Stimulated activated CD4-positive, alpha-beta T cell treated with anti-CD3 and anti-CD28 coated beads, Interleukin-4, amount 100 ng/mL, for 24 hours (primary cell): Measurements from ENCODE around the gene SH2D1B.

ENCODE experiments used
- DNase-seq: peaks from one replicate; pipeline ENCODE4 v3.0.0-alpha.2; 2020

SH2D1B gene

DNA sequence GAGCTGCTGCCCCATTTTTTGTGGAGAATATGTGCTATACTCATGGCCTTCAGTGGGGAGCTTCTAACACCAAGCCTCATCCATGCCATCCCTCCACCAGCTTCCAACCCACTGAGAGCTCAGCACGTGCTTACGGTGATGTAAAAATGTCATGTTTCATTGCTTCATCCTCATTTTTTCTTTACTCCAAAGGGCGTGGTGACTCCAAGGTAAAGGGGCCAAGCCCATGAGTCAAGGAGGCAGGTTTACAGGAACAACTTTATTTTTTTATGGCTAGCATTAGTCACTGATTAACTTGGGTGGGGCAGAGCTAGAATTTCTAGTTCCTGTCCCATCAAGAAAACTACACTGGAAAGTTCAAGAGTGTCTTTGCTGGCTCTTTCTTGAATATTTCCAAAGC, 30.6 kb downstream of the SH2D1B start, which contains the start of gene C1orf226:
Gene C1orf226, plus strand, starts transcription at position 346 of the 400 bp plus-strand sequence. CDS start 174 bp downstream, outside the sequence.
- DNase-seq, result no peak

GRCh38 chr1:162380061-162380846, 31.7 kb downstream of the SH2D1B start:
- DNase-seq, result no peak

GRCh38 chr1:162376691-162377090, 35.2 kb downstream of the SH2D1B start, which contains the start of gene SPATA46:
Gene SPATA46, minus strand, starts transcription at chr1:162376854. Its CDS starts 64 bp downstream, at chr1:162376790.
- DNase-seq, result no peak

GRCh38 chr1:162375463-162375862, 36.5 kb downstream of the SH2D1B start:
- no peak for DNase-seq

DNA sequence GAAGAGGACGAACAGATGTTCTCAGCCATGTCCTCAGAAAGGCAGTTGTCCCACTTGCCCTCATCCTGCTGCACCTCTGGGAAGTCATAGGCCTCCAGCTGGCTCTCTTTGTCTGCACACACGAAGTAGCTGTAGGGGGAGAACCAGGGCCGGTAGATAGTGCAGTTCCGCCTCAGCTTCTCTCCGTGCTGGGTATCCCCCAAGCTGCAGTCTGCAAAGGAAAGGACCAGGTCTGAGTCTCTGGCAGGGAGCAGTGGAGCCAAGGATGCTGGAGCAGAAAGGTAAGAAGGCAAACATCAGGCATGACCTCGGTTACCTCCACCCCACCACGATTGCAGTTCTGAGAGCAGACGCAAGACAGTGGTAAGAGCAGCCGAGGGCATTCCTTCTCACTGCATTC, 37.5 kb downstream of the SH2D1B start:
- DNase-seq, result no peak

DNA sequence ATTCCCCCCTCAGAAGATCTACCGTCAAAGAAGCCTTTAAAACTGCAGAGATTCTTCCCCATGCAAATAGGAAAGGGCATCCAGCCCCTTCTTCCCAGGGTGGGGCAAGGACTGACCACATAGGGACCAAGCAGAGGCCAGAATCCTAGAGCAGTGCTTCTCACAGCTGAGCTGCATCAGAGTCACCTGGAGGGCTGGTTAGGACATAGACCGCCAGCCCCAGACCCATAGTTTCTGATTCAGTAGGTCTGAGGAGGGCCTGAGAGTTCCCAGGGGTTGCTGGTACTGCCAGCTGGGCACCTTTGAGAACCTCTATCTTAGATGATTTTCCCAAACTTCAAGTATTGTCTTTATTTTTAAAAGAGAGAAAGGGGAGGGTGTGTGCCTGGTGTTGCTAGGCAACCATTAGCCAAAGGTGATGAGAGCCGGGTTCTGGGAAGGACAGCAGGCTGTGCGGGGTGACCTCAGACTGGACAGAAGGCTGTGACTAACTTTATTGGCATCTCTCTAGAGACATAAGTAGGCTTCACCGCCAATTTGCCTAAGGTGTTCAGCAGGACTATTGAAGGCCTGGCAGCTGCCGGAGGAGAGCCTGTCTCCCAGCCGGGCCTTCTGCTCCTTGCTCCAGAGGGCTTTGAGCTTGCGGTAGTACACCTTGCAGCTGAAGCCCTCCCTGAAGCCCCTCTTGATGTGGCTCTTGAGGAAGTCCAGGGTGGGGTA, 38.2 kb downstream of the SH2D1B start:
- DNase-seq, result no peak

GRCh38 chr1:162373072-162373427, 38.9 kb downstream of the SH2D1B start:
- DNase-seq, result no peak

- no peak for DNase-seq
These were observed 39.5 kb downstream of the SH2D1B start for GRCh38 chr1:162372159-162373071.

DNA sequence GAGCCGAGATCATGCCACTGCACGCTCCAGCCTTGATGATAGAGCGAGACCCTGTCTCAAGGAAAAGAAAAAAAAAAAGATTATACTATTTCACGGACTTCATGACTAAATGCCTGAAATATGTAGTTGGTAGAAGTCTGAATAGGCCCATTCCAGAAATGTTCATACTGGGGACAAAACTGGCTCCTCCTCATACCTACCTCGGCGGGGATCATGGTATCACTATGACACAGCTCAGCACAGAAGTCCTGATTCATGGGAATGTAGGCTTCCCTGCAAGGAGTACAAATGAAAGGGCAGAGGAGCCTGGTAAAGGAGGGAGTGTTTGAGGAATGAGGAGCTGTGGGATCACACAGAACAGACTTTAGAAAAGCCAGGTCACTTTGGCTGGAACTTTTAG, 40.3 kb downstream of the SH2D1B start:
- no peak for DNase-seq

DNA sequence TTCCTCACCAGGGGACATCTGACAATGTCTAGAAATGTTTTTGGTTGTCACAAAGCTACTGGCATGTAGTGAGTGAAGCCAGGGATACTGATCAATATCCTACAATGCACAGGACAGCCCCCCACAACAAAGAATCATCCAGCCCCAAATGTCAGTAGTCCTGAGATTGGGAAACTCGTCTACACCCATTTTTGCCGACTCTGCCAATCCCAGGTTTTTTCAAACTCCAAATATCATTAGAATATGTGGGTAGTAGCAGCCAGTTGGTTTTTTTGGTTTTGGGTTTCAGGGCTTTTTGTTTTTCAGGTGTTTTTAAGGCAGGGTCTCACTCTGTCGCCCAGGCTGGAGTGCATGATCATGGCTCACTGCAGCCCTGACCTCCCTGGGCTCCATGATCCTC, 41.2 kb downstream of the SH2D1B start:
- no peak for DNase-seq

DNA sequence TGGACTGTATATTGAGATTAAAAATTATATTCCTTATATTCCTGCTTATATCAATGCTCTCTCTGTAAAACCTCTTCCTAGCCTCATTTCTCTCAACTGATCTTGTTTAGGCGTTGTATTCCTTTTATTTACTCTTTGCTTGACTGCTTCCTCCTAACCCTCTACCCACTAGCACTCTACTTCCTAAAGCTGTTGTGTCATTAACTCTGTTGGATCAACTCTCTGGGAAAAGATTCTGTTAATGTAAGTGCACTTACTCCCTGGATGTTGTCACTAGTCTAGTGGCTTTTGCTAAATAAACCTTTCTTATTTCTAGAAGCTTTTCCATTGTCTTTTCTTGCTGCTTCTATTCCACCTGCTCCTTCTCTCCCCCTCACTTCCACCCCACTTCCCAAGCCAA, 41.8 kb downstream of the SH2D1B start:
- no peak for DNase-seq

DNA sequence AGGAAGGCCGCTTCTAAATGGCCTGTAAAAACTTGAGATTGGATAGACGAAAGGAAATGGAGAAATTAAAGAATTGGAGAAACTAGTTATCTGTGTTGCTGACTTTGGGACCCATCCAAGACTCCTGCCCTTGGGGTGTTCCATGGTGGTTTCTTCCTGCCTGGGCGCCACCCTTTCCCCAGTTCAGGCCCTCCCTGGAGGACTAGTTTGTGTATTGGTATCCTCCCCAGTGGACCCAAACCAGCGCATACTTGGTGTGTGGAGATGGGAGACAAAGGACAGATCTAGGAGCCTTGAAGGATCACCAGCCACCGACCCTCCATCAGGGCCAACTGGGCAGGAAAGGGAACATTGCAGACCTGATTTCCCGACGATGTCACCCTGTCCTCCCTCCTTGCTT, 42.4 kb downstream of the SH2D1B start:
- no peak for DNase-seq

- DNase-seq, result no peak
These were observed 43.5 kb downstream of the SH2D1B start for GRCh38 chr1:162368451-162368850.

GRCh38 chr1:162367772-162368171, 44.2 kb downstream of the SH2D1B start:
- no peak for DNase-seq

DNA sequence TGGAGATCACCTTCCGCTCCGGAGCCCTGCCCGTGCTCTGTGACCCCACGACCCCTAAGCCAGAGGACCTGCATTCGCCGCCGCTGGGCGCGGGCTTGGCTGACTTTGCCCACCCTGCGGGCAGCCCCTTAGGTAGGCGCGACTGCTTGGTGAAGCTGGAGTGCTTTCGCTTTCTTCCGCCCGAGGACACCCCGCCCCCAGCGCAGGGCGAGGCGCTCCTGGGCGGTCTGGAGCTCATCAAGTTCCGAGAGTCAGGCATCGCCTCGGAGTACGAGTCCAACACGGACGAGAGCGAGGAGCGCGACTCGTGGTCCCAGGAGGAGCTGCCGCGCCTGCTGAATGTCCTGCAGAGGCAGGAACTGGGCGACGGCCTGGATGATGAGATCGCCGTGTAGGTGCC, 44.9 kb downstream of the SH2D1B start:
- DNase-seq, result no peak

- DNase-seq, result no peak
These were observed 45.3 kb downstream of the SH2D1B start for GRCh38 chr1:162366671-162367070.

GRCh38 chr1:162366149-162366548, 45.8 kb downstream of the SH2D1B start:
- DNase-seq, result no peak

DNA sequence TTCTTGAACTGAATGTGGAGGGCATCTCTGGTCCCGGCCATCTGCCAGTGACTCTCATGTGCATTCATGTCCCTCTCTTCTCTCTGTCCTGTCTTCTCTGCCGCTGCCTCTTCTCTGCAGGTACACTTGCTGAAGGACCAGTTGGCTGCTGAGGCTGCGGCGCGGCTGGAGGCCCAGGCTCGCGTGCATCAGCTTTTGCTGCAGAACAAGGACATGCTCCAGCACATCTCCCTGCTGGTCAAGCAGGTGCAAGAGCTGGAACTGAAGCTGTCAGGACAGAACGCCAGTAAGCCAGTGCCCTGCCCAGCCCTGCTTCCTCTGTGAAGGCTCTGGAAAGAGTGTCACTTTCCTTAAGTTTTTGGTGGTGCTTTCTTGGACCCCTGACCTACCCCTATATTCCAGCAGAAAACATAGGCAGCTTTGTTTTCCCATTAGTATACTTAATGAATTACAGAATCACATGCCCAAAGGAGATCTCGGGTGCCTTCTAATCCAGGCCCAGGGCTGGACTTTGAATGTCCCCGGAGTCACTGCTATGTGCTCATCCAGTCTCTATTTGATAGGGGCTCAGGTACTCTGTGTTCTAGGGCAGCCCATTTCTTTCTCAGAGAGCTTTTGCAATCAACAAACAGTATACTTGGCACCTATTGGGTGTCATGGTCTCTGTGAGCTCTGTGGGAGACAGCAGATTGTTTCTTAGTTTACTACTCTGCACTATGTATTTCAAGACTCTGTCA, 46.5 kb downstream of the SH2D1B start:
- DNase-seq, result no peak

DNA sequence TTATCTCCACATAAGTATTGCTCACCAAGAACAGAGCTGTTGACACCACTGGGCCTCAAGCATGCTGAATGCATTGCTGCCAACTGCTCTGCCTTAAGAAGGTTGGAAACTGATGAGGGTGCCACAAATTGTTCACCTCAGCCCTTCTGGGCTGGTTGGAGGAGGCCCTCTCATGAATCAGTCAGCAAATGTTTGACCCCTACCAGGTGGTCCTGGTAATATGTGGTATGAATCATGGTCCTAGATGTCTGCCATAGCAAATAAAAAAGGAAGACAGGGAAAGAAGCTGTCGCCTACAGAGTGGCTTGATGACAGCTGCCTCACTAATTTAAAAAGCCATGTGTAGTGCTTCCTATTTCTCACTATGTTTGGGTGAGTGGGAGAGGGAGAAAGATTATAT, 47.4 kb downstream of the SH2D1B start:
- no peak for DNase-seq

GRCh38 chr1:162363823-162364222, 48.1 kb downstream of the SH2D1B start:
- no peak for DNase-seq

- DNase-seq, result no peak
These were observed 50.6 kb downstream of the SH2D1B start for GRCh38 chr1:162361349-162361748.

DNA sequence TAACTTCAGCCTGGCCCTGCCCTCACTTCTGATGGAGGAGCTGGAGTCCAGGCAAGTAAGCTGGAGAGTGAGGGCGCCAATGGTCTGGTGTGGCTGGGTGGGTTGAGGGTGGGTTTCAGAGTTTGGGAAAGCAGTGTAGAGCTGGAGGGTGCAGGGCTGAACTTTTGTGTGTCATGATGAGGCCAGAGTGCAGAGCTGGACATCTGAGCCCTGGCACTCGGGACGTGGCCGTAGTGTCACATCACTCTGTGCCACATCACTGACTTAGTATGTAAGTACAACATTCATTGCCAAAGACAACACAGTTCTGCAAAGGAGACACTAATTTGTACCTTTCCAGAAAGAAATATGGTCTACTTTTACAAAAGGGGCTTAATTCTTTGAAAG, 51.1 kb downstream of the SH2D1B start:
- DNase-seq, result no peak
